GM23338 (cell line): ENCODE results near the gene ELAVL4.

ENCODE experiments used
- CTCF ChIP-seq, 2 experiments: fragments of 200-600 bp in 1 of 2; sonication (generic) in 1 of 2; conservative IDR thresholded peaks; 2 replicates each; pipeline versions ENCODE4 v1.5.1 to v1.6.1; 2016 to 2017; ENCODE audit warnings: antibody characterized with exemption in 2 of 2, low read depth in 2 of 2, mild to moderate bottlenecking in 2 of 2, moderate library complexity in 1 of 2
- EZH2 ChIP-seq: fragments of 200-600 bp; sonication (generic); IDR thresholded peaks from one replicate; pipeline ENCODE4 v1.8.0; 2017; ENCODE audit warnings: antibody characterized with exemption, mild to moderate bottlenecking, low read depth; ENCODE audit not compliant: unreplicated experiment
- EZH2phosphoT487 ChIP-seq: fragments of 200-600 bp; sonication (generic); IDR thresholded peaks from one replicate; pipeline ENCODE4 v1.8.1; 2018; ENCODE audit warnings: antibody characterized with exemption; ENCODE audit not compliant: unreplicated experiment
- POLR2AphosphoS5 ChIP-seq: IDR thresholded peaks from 2 replicates; pipeline ENCODE4 v1.6.1; 2016; ENCODE audit warnings: antibody characterized with exemption, low read depth
- ZNF331 ChIP-seq: fragments of 250-450 bp; sonication (Bioruptor Pico); IDR thresholded peaks from 2 replicates; pipeline ENCODE4 v1.5.0; 2020; ENCODE audit warnings: low read depth, mild to moderate bottlenecking, moderate library complexity

GRCh38 chr1:50218344-50219120 lies 109.8 kb downstream of the ELAVL4 start:
- TF ChIP-seq CTCF (conservative IDR thresholded peaks at IDR 0.05; ENCODE audit: low read depth in 2 of 2) (peak; percentile 44 to 58), EZH2 (no peak), POLR2AphosphoS5 (no peak), EZH2phosphoT487 (no peak), ZNF331 (CRISPR knock-in tag) (no peak)
